Kidney (tissue), 14 donors: ENCODE data around the gene C1QTNF3. TPM values are rescaled to one million over a fixed set of nuclear protein-coding genes. Genes with fewer than 3 reads are reported as not detected.

Source experiments
- DNase-seq, 5 donors: peaks; one replicate each; pipeline ENCODE4 v3.0.0-alpha.2; 2013 to 2020
- FAIRE-seq: peaks from 2 replicates; lab custom pipeline; 2012; peaks lifted over from hg19 to GRCh38; lab: Jason Lieb, UNC
- H3K27ac ChIP-seq, 2 donors: one replicate each; pipeline ENCODE4 v1.7.0; 2013; ENCODE audit warnings: low read depth in 2 of 2, low read length in 2 of 2, inconsistent platforms in 1 of 2
- H3K27me3 ChIP-seq: one replicate; pipeline ENCODE4 v1.7.1; 2013; ENCODE audit warnings: low read length, inconsistent platforms; ENCODE audit not compliant: control insufficient read depth, insufficient read depth
- H3K36me3 ChIP-seq, 3 donors: one replicate each; pipeline versions ENCODE4 v1.7.0 to v1.7.1; 2013; ENCODE audit warnings: low read length in 3 of 3, control low read depth in 1 of 3, inconsistent platforms in 1 of 3; ENCODE audit not compliant: insufficient read depth in 3 of 3, control insufficient read depth in 2 of 3
- H3K4me1 ChIP-seq, 3 donors: one replicate each; pipeline versions ENCODE4 v1.7.0 to v1.7.1; 2013; ENCODE audit warnings: low read length in 3 of 3, inconsistent platforms in 1 of 3, low read depth in 1 of 3; ENCODE audit not compliant: control insufficient read depth in 2 of 3, insufficient read depth in 2 of 3
- H3K4me3 ChIP-seq, 3 donors: one replicate each; pipeline versions ENCODE4 v1.7.0 to v1.8.1; 2013; ENCODE audit warnings: low read length in 3 of 3, control low read depth in 1 of 3, inconsistent platforms in 1 of 3
- H3K9ac ChIP-seq, 3 donors: one replicate each; pipeline versions ENCODE4 v1.7.0 to v1.7.1; 2013; ENCODE audit warnings: low read length in 3 of 3, control low read depth in 1 of 3, inconsistent platforms in 1 of 3
- H3K9me3 ChIP-seq, 3 donors: one replicate each; pipeline versions ENCODE4 v1.7.0 to v1.7.1; 2013; ENCODE audit warnings: low read length in 3 of 3, control low read depth in 1 of 3, inconsistent platforms in 1 of 3; ENCODE audit not compliant: control insufficient read depth in 2 of 3, insufficient read depth in 1 of 3
- intact Hi-C: fragments of 100-400 bp; cut with DNase I; formaldehyde crosslinking; loops from one replicate; pipeline ENCODE4 v1.11.1; 2022
- polyA plus RNA-seq: library from polyadenylated mRNA; stranded (reverse); fragments of 350-450 nt; fragmentation: Illumina TruSeq; extraction: RNeasy Lipid Tissue Mini Kit (QIAGEN cat#74804); gene quantifications from one replicate; pipeline ENCODE4 v1.2.3, GENCODE V29; 2014; ENCODE audit warnings: low read depth, low replicate concordance; ENCODE audit not compliant: insufficient read depth
- total RNA-seq: library from RNA; stranded (reverse); fragmentation: NEBNext Ultra II Directional; extraction: Animal tissue kit (Norgen Biotek cat#: 25700); gene quantifications from one replicate; pipeline ENCODE4 v1.2.1, GENCODE V29; 2021
- TF ChIP-seq, protein P1 (sequence below): IDR thresholded peaks from 3 replicates; pipeline ENCODE4 v1.5.1; 2012; ENCODE audit warnings: mild to moderate bottlenecking, moderate library complexity, borderline replicate concordance; ENCODE audit not compliant: insufficient read depth; ENCODE audit errors: extremely low read depth
- donor health status: control.
- donor health status: control.
- donor health status: control.
- donor health status: control.
- donor health status: control.
- donor health status: DM: yes; HTN: yes; CAD: no.
- donor health status: Normal renal cell carcinoma (clear cell type).

C1QTNF3 gene
- total and polyA plus RNA-seq, 2 donors from 2014 or later, result 6.3 to 38.4 TPM

DNA sequence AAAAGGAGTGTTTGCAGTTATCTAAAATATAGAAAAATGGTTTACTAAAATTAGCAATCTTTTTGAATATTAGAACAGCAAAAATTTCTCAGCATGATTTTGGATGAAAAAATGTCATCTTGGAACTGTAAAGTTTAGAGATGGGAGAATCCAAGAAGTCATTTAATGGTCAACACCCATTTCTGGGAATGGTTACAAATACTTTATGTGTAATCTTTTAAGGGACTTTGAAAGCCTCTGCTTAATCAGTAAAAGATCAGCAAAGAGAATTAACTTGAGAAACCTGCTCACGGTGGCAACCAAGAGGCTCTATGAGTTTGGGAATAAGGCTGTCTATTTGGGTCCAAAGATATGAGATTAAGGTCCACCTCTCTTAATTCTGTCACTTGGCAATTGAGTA lies 13.0 kb downstream of the C1QTNF3 start:
- peaks cover 0 to 9% (median 2%) of the 10 kb centered on the region in 3 donors for H3K4me1 ChIP-seq
- H3K27ac ChIP-seq, result peak overlapping the region; percentile 32 to 37
- H3K27me3 ChIP-seq, result no peaks in the 10 kb centered on the region
- FAIRE-seq (no peak), DNase-seq (peak in 1 of 5 donors; percentile 40)
- no peak overlapping the region for H3K4me3 ChIP-seq
- H3K9ac ChIP-seq, result no peak overlapping the region
- H3K36me3 ChIP-seq, result peaks cover 0 to 3% (median under 1%) of the 10 kb centered on the region in 3 donors
- TF ChIP-seq, protein P1, sequence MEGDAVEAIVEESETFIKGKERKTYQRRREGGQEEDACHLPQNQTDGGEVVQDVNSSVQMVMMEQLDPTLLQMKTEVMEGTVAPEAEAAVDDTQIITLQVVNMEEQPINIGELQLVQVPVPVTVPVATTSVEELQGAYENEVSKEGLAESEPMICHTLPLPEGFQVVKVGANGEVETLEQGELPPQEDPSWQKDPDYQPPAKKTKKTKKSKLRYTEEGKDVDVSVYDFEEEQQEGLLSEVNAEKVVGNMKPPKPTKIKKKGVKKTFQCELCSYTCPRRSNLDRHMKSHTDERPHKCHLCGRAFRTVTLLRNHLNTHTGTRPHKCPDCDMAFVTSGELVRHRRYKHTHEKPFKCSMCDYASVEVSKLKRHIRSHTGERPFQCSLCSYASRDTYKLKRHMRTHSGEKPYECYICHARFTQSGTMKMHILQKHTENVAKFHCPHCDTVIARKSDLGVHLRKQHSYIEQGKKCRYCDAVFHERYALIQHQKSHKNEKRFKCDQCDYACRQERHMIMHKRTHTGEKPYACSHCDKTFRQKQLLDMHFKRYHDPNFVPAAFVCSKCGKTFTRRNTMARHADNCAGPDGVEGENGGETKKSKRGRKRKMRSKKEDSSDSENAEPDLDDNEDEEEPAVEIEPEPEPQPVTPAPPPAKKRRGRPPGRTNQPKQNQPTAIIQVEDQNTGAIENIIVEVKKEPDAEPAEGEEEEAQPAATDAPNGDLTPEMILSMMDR, result no peak
- H3K9me3 ChIP-seq, result no peaks in the 10 kb centered on the region
- intact Hi-C loops, result no loop called here

GRCh38 chr5:34028349-34028748 lies 14.7 kb downstream of the C1QTNF3 start:
- no peak overlapping the region for H3K4me3 ChIP-seq
- H3K9me3 ChIP-seq, result no peaks in the 10 kb centered on the region
- intact Hi-C loops, result no loop called here
- H3K4me1 ChIP-seq, result peaks cover 0 to 7% (median 2%) of the 10 kb centered on the region in 3 donors
- DNase-seq (no peak), FAIRE-seq (no peak)
- H3K27ac ChIP-seq, result no peak overlapping the region
- TF ChIP-seq, protein P1, result no peak
- no peak overlapping the region for H3K9ac ChIP-seq
- no peaks in the 10 kb centered on the region for H3K27me3 ChIP-seq
- peaks cover 0 to 5% (median 0%) of the 10 kb centered on the region in 3 donors for H3K36me3 ChIP-seq

DNA sequence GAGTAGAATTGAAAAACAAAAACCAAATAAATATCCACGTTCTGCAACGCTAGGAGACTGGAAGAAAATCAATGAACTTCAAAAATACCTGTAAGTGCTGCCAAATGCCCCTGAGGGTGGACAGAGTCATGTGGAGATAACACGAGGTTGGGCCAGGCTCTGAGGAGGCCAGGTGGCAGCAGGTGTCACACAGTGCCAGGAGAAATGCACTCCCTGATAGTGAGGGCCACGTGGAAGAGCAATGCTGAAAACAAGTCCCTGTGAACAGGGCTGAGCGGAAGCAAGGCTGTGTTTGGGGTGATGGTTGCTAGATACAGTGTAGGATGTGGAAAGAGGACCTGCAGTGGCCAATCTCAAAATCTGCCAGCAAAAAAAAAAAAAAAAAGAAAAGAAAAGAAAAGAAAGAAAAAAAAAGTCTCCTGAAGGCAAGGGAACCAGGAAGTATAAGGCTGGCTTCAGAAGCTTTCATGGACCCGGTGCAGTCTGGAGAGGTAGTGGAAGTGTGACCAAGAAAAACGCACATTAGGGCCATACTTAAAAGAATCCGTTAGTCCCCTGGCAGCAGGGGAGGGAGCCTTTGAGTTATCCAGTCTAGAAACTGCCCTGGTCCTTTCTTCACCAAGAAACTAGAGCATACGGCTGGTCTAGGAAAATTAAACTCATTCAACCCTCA lies 16.8 kb downstream of the C1QTNF3 start:
- Histone ChIP-seq H3K27me3 (no peaks in the 10 kb centered on the region), H3K27ac (no peak overlapping the region), H3K9me3 (no peaks in the 10 kb centered on the region), H3K9ac (no peak overlapping the region), H3K4me1 (peaks cover 0 to 5% (median 2%) of the 10 kb centered on the region in 3 donors), H3K4me3 (no peak overlapping the region), H3K36me3 (peaks cover 0 to 5% (median 0%) of the 10 kb centered on the region in 3 donors)
- FAIRE-seq, result no peak
- DNase-seq, result no peak
- TF ChIP-seq, protein P1, result no peak
- intact Hi-C loops, result no loop called here
